Body of pancreas (tissue), 4 donors: ENCODE measurements around the gene PLA2G4C.

ENCODE experiments used
- POLR2A ChIP-seq, 3 donors: fragments of 450-650 bp; IDR thresholded peaks; one replicate each; pipeline ENCODE4 v1.6.1; 2016; ENCODE audit warnings: antibody characterized with exemption in 3 of 3, mild to moderate bottlenecking in 2 of 3
- TF ChIP-seq, protein P1 (sequence below), 7 experiments: fragments of 450-650 bp in 4 of 7; fragments of 200-600 bp in 3 of 7; sonication (generic) in 3 of 7; IDR thresholded peaks; one replicate each; pipeline ENCODE4 v1.5.1; 2016 to 2019; ENCODE audit warnings: antibody characterized with exemption in 7 of 7

DNA sequence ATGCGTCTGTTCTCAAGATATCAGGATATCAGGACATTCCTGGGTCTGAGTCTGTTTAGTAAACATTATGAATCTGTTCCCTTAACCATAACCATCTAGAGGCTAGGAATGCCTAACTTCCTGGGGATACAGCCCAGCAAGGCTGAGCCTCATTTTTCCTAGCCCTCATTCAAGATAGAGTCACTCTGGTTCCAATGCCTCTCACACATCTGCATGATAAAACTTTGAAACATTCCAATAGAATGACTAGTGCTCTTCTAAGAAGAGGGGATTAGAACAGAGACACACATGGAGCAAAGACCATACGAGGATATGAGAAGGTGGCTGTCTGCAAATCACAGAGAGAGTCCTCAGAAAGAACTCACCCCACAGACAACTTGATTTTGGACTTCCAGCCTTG lies 46.1 kb downstream of the PLA2G4C start:
- TF ChIP-seq, protein P1, sequence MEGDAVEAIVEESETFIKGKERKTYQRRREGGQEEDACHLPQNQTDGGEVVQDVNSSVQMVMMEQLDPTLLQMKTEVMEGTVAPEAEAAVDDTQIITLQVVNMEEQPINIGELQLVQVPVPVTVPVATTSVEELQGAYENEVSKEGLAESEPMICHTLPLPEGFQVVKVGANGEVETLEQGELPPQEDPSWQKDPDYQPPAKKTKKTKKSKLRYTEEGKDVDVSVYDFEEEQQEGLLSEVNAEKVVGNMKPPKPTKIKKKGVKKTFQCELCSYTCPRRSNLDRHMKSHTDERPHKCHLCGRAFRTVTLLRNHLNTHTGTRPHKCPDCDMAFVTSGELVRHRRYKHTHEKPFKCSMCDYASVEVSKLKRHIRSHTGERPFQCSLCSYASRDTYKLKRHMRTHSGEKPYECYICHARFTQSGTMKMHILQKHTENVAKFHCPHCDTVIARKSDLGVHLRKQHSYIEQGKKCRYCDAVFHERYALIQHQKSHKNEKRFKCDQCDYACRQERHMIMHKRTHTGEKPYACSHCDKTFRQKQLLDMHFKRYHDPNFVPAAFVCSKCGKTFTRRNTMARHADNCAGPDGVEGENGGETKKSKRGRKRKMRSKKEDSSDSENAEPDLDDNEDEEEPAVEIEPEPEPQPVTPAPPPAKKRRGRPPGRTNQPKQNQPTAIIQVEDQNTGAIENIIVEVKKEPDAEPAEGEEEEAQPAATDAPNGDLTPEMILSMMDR (IDR thresholded peaks at IDR 0.05), result no peak
- TF ChIP-seq POLR2A (IDR thresholded peaks at IDR 0.05), result no peak
